Measurements from ENCODE around the gene UNC80.
A peak's percentile ranks its signal among the peaks of the same experiment; 100 is the strongest.

Gene UNC80

GRCh38 chr2:209990838-209991237, 219.2 kb downstream of the UNC80 start:
- DNase-seq (ENCODE audit: low read depth): no peak
- no peak overlapping the region for H3K4me3 ChIP-seq (ENCODE audit: low read length)

GRCh38 chr2:209993968-209994367, 222.3 kb downstream of the UNC80 start:
- no peak for DNase-seq (ENCODE audit: low read depth)
- H3K4me3 ChIP-seq (ENCODE audit: low read length): no peak overlapping the region
- no peak for TF ChIP-seq CTCF (conservative IDR thresholded peaks at IDR 0.05; ENCODE audit: low read length)

More at GRCh38 chr2:209990838-209991237, 219.2 kb downstream of the UNC80 start:
- no peak for TF ChIP-seq CTCF (conservative IDR thresholded peaks at IDR 0.05; ENCODE audit: low read length)

- DNase-seq (ENCODE audit: low read depth): no peak
- TF ChIP-seq CTCF (conservative IDR thresholded peaks at IDR 0.05; ENCODE audit: low read length): no peak
- no peak overlapping the region for H3K4me3 ChIP-seq (ENCODE audit: low read length)
Observed at GRCh38 chr2:209998596-209998995, 227.0 kb downstream of the UNC80 start.

GRCh38 chr2:210000464-210001324, 229.1 kb downstream of the UNC80 start:
- no peak for DNase-seq (ENCODE audit: low read depth)
- H3K4me3 ChIP-seq (ENCODE audit: low read length): no peak overlapping the region
- no peak for TF ChIP-seq CTCF (conservative IDR thresholded peaks at IDR 0.05; ENCODE audit: low read length)

GRCh38 chr2:210002158-210003157, 230.8 kb downstream of the UNC80 start, which contains the start of gene RPE:
Gene RPE (plus strand): TSS chr2:210002638. CDS start chr2:210002662, 24 bp downstream.
- DNase-seq (ENCODE audit: low read depth): peak; percentile 93
- no peak for TF ChIP-seq CTCF (conservative IDR thresholded peaks at IDR 0.05; ENCODE audit: low read length)
- H3K4me3 ChIP-seq (ENCODE audit: low read length): peak within 1 kb of the TSS; percentile 99

- TF ChIP-seq CTCF (conservative IDR thresholded peaks at IDR 0.05; ENCODE audit: low read length): no peak
- DNase-seq (ENCODE audit: low read depth): peak; percentile 62
- peak overlapping the region; percentile 99 for H3K4me3 ChIP-seq (ENCODE audit: low read length)
Observed at GRCh38 chr2:210003359-210003758, 231.7 kb downstream of the UNC80 start.

Data from AG10803 (cell line).